CD14-positive monocyte (primary cell): Measurements from ENCODE around the gene KCNMA1. TPM values are rescaled to one million over a fixed set of nuclear protein-coding genes. Genes with fewer than 3 reads are reported as not detected.

Source experiments
- DNase-seq, 3 donors: peaks; one replicate each; pipeline ENCODE4 v3.0.0-alpha.2; 2011 to 2022
- H2AFZ ChIP-seq: 2 replicates; pipeline ENCODE4 v1.6.0; 2012; ENCODE audit warnings: mild to moderate bottlenecking, low read depth, low read length, inconsistent platforms; ENCODE audit not compliant: insufficient read depth, poor library complexity, severe bottlenecking
- H3K27ac ChIP-seq, 2 donors: 1 replicate in 1 of 2; 2 replicates in 1 of 2; pipeline ENCODE4 v1.5.1; 2012 to 2013; ENCODE audit warnings: low read length in 2 of 2, control low read depth in 1 of 2, inconsistent platforms in 1 of 2, low read depth in 1 of 2, mild to moderate bottlenecking in 1 of 2
- H3K27me3 ChIP-seq, 2 donors: one replicate each; pipeline versions ENCODE4 v1.6.0 to v1.6.1; 2011 to 2013; ENCODE audit warnings: low read length in 2 of 2; ENCODE audit not compliant: control insufficient read depth in 2 of 2, insufficient read depth in 2 of 2
- H3K36me3 ChIP-seq, 2 donors: replicated peaks in 1 of 2; 1 replicate in 1 of 2; 2 replicates in 1 of 2; pipeline versions ENCODE4 v1.5.1 to v1.6.1; 2012 to 2013; ENCODE audit warnings: low read length in 2 of 2, control low read depth in 1 of 2, inconsistent platforms in 1 of 2, mild to moderate bottlenecking in 1 of 2; ENCODE audit not compliant: insufficient read depth in 2 of 2, control insufficient read depth in 1 of 2
- H3K4me1 ChIP-seq, 2 donors: 1 replicate in 1 of 2; 2 replicates in 1 of 2; pipeline versions ENCODE4 v1.5.1 to v1.6.1; 2012 to 2013; ENCODE audit warnings: low read length in 2 of 2, control low read depth in 1 of 2, inconsistent platforms in 1 of 2, mild to moderate bottlenecking in 1 of 2, moderate library complexity in 1 of 2; ENCODE audit not compliant: insufficient read depth in 2 of 2, control insufficient read depth in 1 of 2
- H3K4me2 ChIP-seq: replicated peaks from 2 replicates; pipeline ENCODE3; 2012; ENCODE audit warnings: low read length, moderate library complexity, mild to moderate bottlenecking; ENCODE audit not compliant: poor library complexity, severe bottlenecking; ENCODE audit errors: extremely low read depth
- H3K4me3 ChIP-seq, 3 experiments: fragments of 200-600 bp in 1 of 3; sonication (generic) in 1 of 3; replicated peaks in 1 of 3; 1 replicate in 2 of 3; 2 replicates in 1 of 3; pipeline ENCODE4 v1.5.1; 2011 to 2013; ENCODE audit warnings: low read length in 3 of 3, mild to moderate bottlenecking in 3 of 3, control low read depth in 2 of 3, low read depth in 2 of 3, inconsistent platforms in 1 of 3, moderate library complexity in 1 of 3
- H3K79me2 ChIP-seq: 2 replicates; pipeline ENCODE4 v1.6.0; 2012; ENCODE audit warnings: mild to moderate bottlenecking, control low read depth, inconsistent platforms, low read length, moderate library complexity; ENCODE audit not compliant: insufficient read depth
- H3K9ac ChIP-seq: 2 replicates; pipeline ENCODE4 v1.6.0; 2017; ENCODE audit warnings: low read length, mild to moderate bottlenecking; ENCODE audit not compliant: insufficient read depth, poor library complexity, severe bottlenecking
- H3K9me3 ChIP-seq, 2 donors: replicated peaks in 1 of 2; 1 replicate in 1 of 2; 2 replicates in 1 of 2; pipeline versions ENCODE4 v1.5.1 to v1.6.1; 2012 to 2013; ENCODE audit warnings: low read length in 2 of 2, control low read depth in 1 of 2; ENCODE audit not compliant: control insufficient read depth in 1 of 2, insufficient read depth in 1 of 2
- H4K20me1 ChIP-seq: 2 replicates; pipeline ENCODE4 v1.6.0; 2012; ENCODE audit warnings: mild to moderate bottlenecking, low read length, control low read depth, moderate library complexity; ENCODE audit not compliant: insufficient read depth
- H3K27ac Mint-ChIP-seq, 7 donors: one replicate each; pipeline ENCODE4 v1.8.0; 2020; ENCODE audit warnings: mild to moderate bottlenecking in 7 of 7, mixed read lengths in 7 of 7, moderate library complexity in 6 of 7, inconsistent platforms in 2 of 7
- H3K27me3 Mint-ChIP-seq, 3 donors: one replicate each; pipeline ENCODE4 v1.8.0; 2021 to 2022; ENCODE audit warnings: low read depth in 3 of 3, mild to moderate bottlenecking in 3 of 3, mixed read lengths in 3 of 3, moderate library complexity in 3 of 3, inconsistent platforms in 1 of 3
- H3K36me3 Mint-ChIP-seq, 2 donors: one replicate each; pipeline ENCODE4 v1.8.0; 2020; ENCODE audit warnings: mixed read lengths in 2 of 2, inconsistent platforms in 1 of 2, mild to moderate bottlenecking in 1 of 2
- H3K4me1 Mint-ChIP-seq: one replicate; pipeline ENCODE4 v1.8.0; 2020; ENCODE audit warnings: mild to moderate bottlenecking, mixed read lengths
- H3K4me3 Mint-ChIP-seq, 2 donors: one replicate each; pipeline ENCODE4 v1.8.0; 2020; ENCODE audit warnings: mild to moderate bottlenecking in 2 of 2, mixed read lengths in 2 of 2, moderate library complexity in 1 of 2
- H3K9me3 Mint-ChIP-seq, 7 donors: one replicate each; pipeline ENCODE4 v1.8.0; 2020 to 2022; ENCODE audit warnings: mixed read lengths in 7 of 7, mild to moderate bottlenecking in 6 of 7, moderate library complexity in 6 of 7, inconsistent platforms in 2 of 7
- WGBS: methylation state at CpG from one replicate; pipeline ENCODE4 v1.1.5; 2013; ENCODE audit warnings: missing lambda C conversion rate; ENCODE audit not compliant: insufficient coverage; 5-methylcytosine and 5-hydroxymethylcytosine counted together
- intact Hi-C, 2 donors: fragments of 100-400 bp; cut with micrococcal nuclease; formaldehyde crosslinking; loops; one replicate each; pipeline versions ENCODE4 v1.15.0 to v1.15.1; 2023
- polyA plus RNA-seq, 3 donors: library from polyadenylated mRNA; depleted of rRNA in 1 of 3; unstranded in 2 of 3; stranded (reverse) in 1 of 3; fragments of 300-500 nt in 2 of 3; fragments of >200 nt in 1 of 3; fragmentation: Illumina TruSeq in 2 of 3; gene quantifications; 1 replicate in 2 of 3; 2 replicates in 1 of 3; pipeline ENCODE4 v1.2.3, GENCODE V29; 2012 to 2021
- TF ChIP-seq, protein P1 (sequence below): fragments of 200-600 bp; IDR thresholded peaks from one replicate; pipeline ENCODE4 v1.8.0; 2022; ENCODE audit warnings: antibody characterized with exemption, mild to moderate bottlenecking

The KCNMA1 gene
- polyA plus RNA-seq, 3 donors, result 0.11 to 1.0 TPM; not detected in 1

DNA sequence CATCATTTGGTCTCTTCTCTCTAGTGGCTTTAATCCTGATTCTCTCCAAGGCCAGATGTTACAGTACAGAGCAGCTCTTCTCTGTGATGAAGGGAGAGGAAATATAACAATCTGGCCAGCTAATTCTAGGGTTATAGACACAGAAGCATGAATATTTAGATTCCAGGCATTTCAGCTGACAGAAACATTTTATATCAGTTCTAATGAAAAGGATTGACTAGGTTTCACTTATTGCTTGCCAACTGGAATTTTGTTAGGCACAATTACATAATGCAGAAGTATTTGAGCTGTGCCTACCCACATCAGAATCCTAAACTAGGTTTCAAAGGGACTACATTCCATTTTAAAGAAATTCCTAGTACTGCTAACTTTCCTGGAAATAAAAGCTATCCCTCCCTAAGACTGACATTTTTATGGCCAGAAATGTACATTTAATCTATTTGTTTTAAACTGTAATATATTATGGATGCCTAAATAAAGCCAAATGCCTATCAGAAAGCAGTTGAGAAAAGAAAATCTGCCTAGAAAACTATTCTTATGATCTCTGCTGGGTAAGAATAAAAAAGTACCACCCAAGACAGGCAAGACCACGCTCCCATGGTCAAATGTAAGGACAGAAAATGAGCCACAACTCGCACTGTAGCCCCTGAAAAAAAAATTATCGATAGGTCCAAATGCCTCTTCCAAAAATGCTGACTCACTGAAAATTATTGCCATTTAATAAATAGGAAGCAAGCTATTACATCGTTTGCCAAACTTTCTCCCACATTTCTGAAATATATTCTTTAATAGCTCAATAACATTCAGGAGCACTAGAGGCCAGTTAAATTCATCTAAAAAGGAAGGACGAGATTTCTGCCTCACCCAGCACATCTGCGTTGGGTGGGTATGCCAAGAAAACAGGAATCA, 498.1 kb downstream of the KCNMA1 start:
- H3K4me1 ChIP-seq, result peaks cover 0 to 2% of the 10 kb centered on the region in 2 donors
- 89% methylated on average over 4 of the region's 6 CpGs for WGBS
- no peaks in the 10 kb centered on the region for H3K79me2 ChIP-seq
- peaks cover under 1% of the 10 kb centered on the region for H3K4me1 Mint-ChIP-seq
- no peak for DNase-seq
- H4K20me1 ChIP-seq, result no peaks in the 10 kb centered on the region
- no peak overlapping the region for H3K4me3 ChIP-seq
- H3K9me3 Mint-ChIP-seq, result no peaks in the 10 kb centered on the region
- H3K27me3 ChIP-seq, result peaks cover 0 to 3% of the 10 kb centered on the region in 2 donors
- H3K36me3 ChIP-seq, result no peaks in the 10 kb centered on the region
- H2AFZ ChIP-seq, result no peak overlapping the region
- H3K4me2 ChIP-seq, result no peak overlapping the region
- TF ChIP-seq, protein P1, sequence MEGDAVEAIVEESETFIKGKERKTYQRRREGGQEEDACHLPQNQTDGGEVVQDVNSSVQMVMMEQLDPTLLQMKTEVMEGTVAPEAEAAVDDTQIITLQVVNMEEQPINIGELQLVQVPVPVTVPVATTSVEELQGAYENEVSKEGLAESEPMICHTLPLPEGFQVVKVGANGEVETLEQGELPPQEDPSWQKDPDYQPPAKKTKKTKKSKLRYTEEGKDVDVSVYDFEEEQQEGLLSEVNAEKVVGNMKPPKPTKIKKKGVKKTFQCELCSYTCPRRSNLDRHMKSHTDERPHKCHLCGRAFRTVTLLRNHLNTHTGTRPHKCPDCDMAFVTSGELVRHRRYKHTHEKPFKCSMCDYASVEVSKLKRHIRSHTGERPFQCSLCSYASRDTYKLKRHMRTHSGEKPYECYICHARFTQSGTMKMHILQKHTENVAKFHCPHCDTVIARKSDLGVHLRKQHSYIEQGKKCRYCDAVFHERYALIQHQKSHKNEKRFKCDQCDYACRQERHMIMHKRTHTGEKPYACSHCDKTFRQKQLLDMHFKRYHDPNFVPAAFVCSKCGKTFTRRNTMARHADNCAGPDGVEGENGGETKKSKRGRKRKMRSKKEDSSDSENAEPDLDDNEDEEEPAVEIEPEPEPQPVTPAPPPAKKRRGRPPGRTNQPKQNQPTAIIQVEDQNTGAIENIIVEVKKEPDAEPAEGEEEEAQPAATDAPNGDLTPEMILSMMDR, result no peak
- no peaks in the 10 kb centered on the region for H3K36me3 Mint-ChIP-seq
- H3K9me3 ChIP-seq, result no peaks in the 10 kb centered on the region
- peak overlapping the region in 1 of 7 donors; percentile 72 for H3K27ac Mint-ChIP-seq
- H3K4me3 Mint-ChIP-seq, result no peak overlapping the region
- intact Hi-C loops, result no loop called here
- no peak overlapping the region for H3K9ac ChIP-seq
- H3K27ac ChIP-seq, result no peak overlapping the region
- H3K27me3 Mint-ChIP-seq, result peaks cover 1 to 25% (median 2%) of the 10 kb centered on the region in 3 donors

DNA sequence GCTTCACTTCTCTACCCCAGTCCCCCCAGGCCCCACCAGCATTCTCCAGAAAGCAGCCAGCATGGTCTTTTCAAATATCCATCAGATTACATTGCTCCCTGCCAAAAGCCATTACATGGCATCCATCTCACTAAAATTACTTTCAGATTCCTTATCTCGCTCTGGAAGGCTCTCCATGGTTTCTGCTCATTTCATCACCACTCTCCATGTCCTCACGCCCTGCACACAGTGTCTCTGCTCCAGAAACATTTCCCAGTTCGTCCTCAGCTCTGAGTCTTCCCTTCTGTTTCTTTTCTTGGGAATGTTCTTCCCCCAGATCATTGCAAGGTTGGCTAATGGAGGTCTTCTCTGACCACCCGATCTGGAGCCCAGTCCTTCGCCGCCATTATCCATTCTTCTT, 499.1 kb downstream of the KCNMA1 start:
- Mint-ChIP-seq H3K36me3 (no peaks in the 10 kb centered on the region), H3K27ac (no peak overlapping the region), H3K9me3 (no peaks in the 10 kb centered on the region), H3K4me1 (no peaks in the 10 kb centered on the region), H3K27me3 (peaks cover 1 to 27% (median 2%) of the 10 kb centered on the region in 3 donors), H3K4me3 (no peak overlapping the region)
- H4K20me1 ChIP-seq, result no peaks in the 10 kb centered on the region
- WGBS, result 88% methylated on average over 4 of the region's 6 CpGs
- no peak for DNase-seq
- no peaks in the 10 kb centered on the region for H3K4me1 ChIP-seq
- H3K27me3 ChIP-seq, result peaks cover 0 to 3% of the 10 kb centered on the region in 2 donors
- intact Hi-C loops, result no loop called here
- no peak overlapping the region for H3K27ac ChIP-seq
- no peak overlapping the region for H2AFZ ChIP-seq
- no peak overlapping the region for H3K4me3 ChIP-seq
- H3K79me2 ChIP-seq, result no peaks in the 10 kb centered on the region
- H3K4me2 ChIP-seq, result no peak overlapping the region
- TF ChIP-seq, protein P1, result no peak
- H3K36me3 ChIP-seq, result no peaks in the 10 kb centered on the region
- H3K9me3 ChIP-seq, result no peaks in the 10 kb centered on the region
- H3K9ac ChIP-seq, result no peak overlapping the region
